Measurements from ENCODE around the gene RABGAP1L. TPM values are rescaled to one million over a fixed set of nuclear protein-coding genes. Genes with fewer than 3 reads are reported as not detected.

The RABGAP1L gene
- total and polyA plus RNA-seq, 2 of the 8 experiments (the other 6 are each of a cell fraction or from before 2014, with no cell fraction given) = 33.3 to 156 TPM

- H3K23ac ChIP-seq (ENCODE audit: insufficient read length) = no peak overlapping the region
- no peak overlapping the region for H3K4me2 ChIP-seq (ENCODE audit: insufficient read depth in 1 of 2, low read depth in 2 of 2, low read length in 2 of 2)
- no peak overlapping the region for H2BK12ac ChIP-seq (ENCODE audit: low read depth, low read length)
- no peak overlapping the region for H3K9ac ChIP-seq (replicated peaks in 1 of 4; ENCODE audit: extremely low read depth in 1 of 4, low read depth in 3 of 4, low read length in 3 of 4)
- H3K56ac ChIP-seq (replicated peaks; ENCODE audit: insufficient read length, low read depth, low read length) = no peak overlapping the region
- FAIRE-seq (no peak), DNase-seq (ENCODE audit: low read depth in 1 of 2, low spot score in 2 of 2) (no peak)
- H2AK5ac ChIP-seq (ENCODE audit: low read depth, low read length) = no peak overlapping the region
- H2BK15ac ChIP-seq (ENCODE audit: low read length) = no peak overlapping the region
- H3K79me1 ChIP-seq (ENCODE audit: low read depth, low read length) = no peaks in the 10 kb centered on the region
- no peaks in the 10 kb centered on the region for H4K20me1 ChIP-seq (replicated peaks in 1 of 2; ENCODE audit: control insufficient read depth in 1 of 2, insufficient read depth in 2 of 2, low read length in 2 of 2)
- no peak overlapping the region for H4K5ac ChIP-seq (ENCODE audit: insufficient read length, low read depth, low read length)
- H3K23me2 ChIP-seq (ENCODE audit: low read depth, low read length) = no peaks in the 10 kb centered on the region
- no peaks in the 10 kb centered on the region for H3K27me3 ChIP-seq (replicated peaks in 1 of 4; ENCODE audit: control insufficient read depth in 3 of 4, extremely low read depth in 1 of 4, insufficient read depth in 3 of 4, low read length in 3 of 4)
- no peak overlapping the region for H3K4ac ChIP-seq (replicated peaks; ENCODE audit: insufficient read length, low read depth, low read length)
- no peak overlapping the region for H2AFZ ChIP-seq (ENCODE audit: low read length)
- no peaks in the 10 kb centered on the region for H3K79me2 ChIP-seq (ENCODE audit: control insufficient read depth in 1 of 2, insufficient read depth in 2 of 2, low read length in 2 of 2)
- no peak overlapping the region for H2BK120ac ChIP-seq (replicated peaks; ENCODE audit: low read depth, low read length)
- H3K4me1 ChIP-seq (replicated peaks in 1 of 4; ENCODE audit: control insufficient read depth in 3 of 4, insufficient read depth in 4 of 4, low read length in 3 of 4) = no peaks in the 10 kb centered on the region
- H3K14ac ChIP-seq (ENCODE audit: insufficient read length) = no peak overlapping the region
- POLR2A ChIA-PET (ENCODE audit: partially characterized antibody) = no interaction called here
- WGBS, 2 experiments (ENCODE audit: extremely low coverage in 1 of 2, insufficient coverage in 1 of 2, insufficient read length in 1 of 2, insufficient replicate concordance in 2 of 2, low coverage in 1 of 2, low lambda C conversion rate in 2 of 2, missing lambda C conversion rate in 1 of 2) = 90% methylated on average over 8 of the region's 8 CpGs; no CpG with 5 or more reads in 1 of the 2 experiments
- no peak overlapping the region for H3K4me3 ChIP-seq (ENCODE audit: extremely low read depth in 1 of 4, insufficient read depth in 2 of 4, low read depth in 3 of 4, low read length in 4 of 4)
- H3K9me3 ChIP-seq (ENCODE audit: insufficient read depth in 2 of 2, low read depth in 1 of 2, low read length in 1 of 2) = peaks cover 3 to 10% of the 10 kb centered on the region in 2 experiments; a peak in 2 of 4 replicates
- H3K36me3 ChIP-seq (ENCODE audit: control insufficient read depth in 2 of 4, insufficient read depth in 4 of 4, low read length in 3 of 4) = no peaks in the 10 kb centered on the region
- CTCF ChIA-PET (ENCODE audit: partially characterized antibody) = interaction anchor here (1.0 to 1.3 kb wide), 2 partner anchors 23 to 35 kb away, joined by 3 read pairs; no protein-coding TSS in a partner anchor
- TF ChIP-seq POLR2A (IDR thresholded peaks at IDR 0.05; ENCODE audit: control extremely low read depth in 1 of 2, low read depth in 2 of 2, low read length in 2 of 2) (no peak), JUN (IDR thresholded peaks at IDR 0.05; ENCODE audit: low read depth, low read length) (no peak), TBP (IDR thresholded peaks at IDR 0.05; ENCODE audit: low read depth, low read length) (no peak), RXRA (IDR thresholded peaks at IDR 0.05; ENCODE audit: insufficient read depth, low read depth, low read length) (no peak), EZH2 (IDR thresholded peaks at IDR 0.05; ENCODE audit: low read depth, low read length, severe bottlenecking) (no peak), SP2 (IDR thresholded peaks at IDR 0.05; ENCODE audit: low read length) (no peak), BACH1 (IDR thresholded peaks at IDR 0.05; ENCODE audit: low read length) (no peak), E2F6 (IDR thresholded peaks at IDR 0.05) (no peak), BCL11A (IDR thresholded peaks at IDR 0.05; ENCODE audit: low read depth in 2 of 2, low read length in 2 of 2) (no peak), SUZ12 (IDR thresholded peaks at IDR 0.05; ENCODE audit: low read length) (no peak)
- H2BK5ac ChIP-seq (ENCODE audit: low read depth, low read length) = no peak overlapping the region
- H3K18ac ChIP-seq (ENCODE audit: extremely low read depth, low read length) = no peak overlapping the region
- no peak overlapping the region for H3K27ac ChIP-seq (ENCODE audit: low read depth, low read length)
- no peak overlapping the region for H2BK20ac ChIP-seq (ENCODE audit: low read length)
- no peak overlapping the region for H4K91ac ChIP-seq (replicated peaks; ENCODE audit: insufficient read length, low read length)
- no peak overlapping the region for H4K8ac ChIP-seq (ENCODE audit: extremely low read depth, insufficient read depth, low read length)
These were observed 553.2 kb downstream of the RABGAP1L start for GRCh38 chr1:174712541-174712940.

Measured in H1 (cell line).